ENCODE measurements around the gene ICOSLG.
"Not testable (repeated sequence)": the region's sequence is repeated elsewhere in the genome, so short reads cannot be mapped to it uniquely, and the experiment has no call there.

GRCh38 chr21:44211978-44212377 lies 28.8 kb downstream of the ICOSLG start:
- not testable (repeated sequence) for TF ChIP-seq CTCF (IDR thresholded peaks at IDR 0.05; ENCODE audit: low read depth, low read length); MAX (IDR thresholded peaks at IDR 0.05; ENCODE audit: low read depth, low read length); MYC (IDR thresholded peaks at IDR 0.05; ENCODE audit: low read depth, low read length); POLR2A (IDR thresholded peaks at IDR 0.05; ENCODE audit: extremely low read depth, insufficient read length)
